A549 (cell line): ENCODE measurements around the gene VCX. TPM values are rescaled to one million over a fixed set of nuclear protein-coding genes. Genes with fewer than 3 reads are reported as not detected.

Source experiments
- ATAC-seq, 2 experiments: fragments of 200-7000 bp in 1 of 2; fragments of >200 bp in 1 of 2; cut with Nextera tagmentation in 1 of 2; cut with Tn5 transposase in 1 of 2; 3 replicates each; pipeline versions ENCODE4 v1.8.0 to v1.9.1; 2018 to 2020; ENCODE audit warnings: mild to moderate bottlenecking in 1 of 2, moderate library complexity in 1 of 2
- CTCF ChIA-PET: fragments of 300-600 bp; sonication (Branson Sonifier 250); formaldehyde crosslinking; extraction: SDS; loops from one replicate; lab custom pipeline; 2021; ENCODE audit warnings: antibody characterized with exemption, inconsistent platforms; lab: Yijun Ruan, JAX
- POLR2A ChIA-PET: fragments of 350-600 bp; formaldehyde crosslinking; extraction: SDS; loops from one replicate; lab custom pipeline; 2021; ENCODE audit warnings: antibody characterized with exemption, inconsistent platforms; lab: Yijun Ruan, JAX
- DNase-seq, 2 experiments: peaks; one replicate each; pipeline versions ENCODE4 v3.0.0 to v3.0.0-alpha.2; 2011 to 2016; ENCODE audit warnings: low read depth in 1 of 2, low spot score in 1 of 2
- FAIRE-seq: peaks from 2 replicates; lab custom pipeline; 2011; peaks lifted over from hg19 to GRCh38; lab: Jason Lieb, UNC
- H3K27ac ChIP-seq, 2 experiments: fragments of >200 bp; sonication (Bioruptor Twin); formaldehyde crosslinking; 3 replicates each; pipeline ENCODE4 v1.5.1; 2016 to 2017
- H3K4me1 ChIP-seq: fragments of >200 bp; sonication (Bioruptor Twin); formaldehyde crosslinking; 3 replicates; pipeline ENCODE4 v1.6.1; 2016
- H3K4me2 ChIP-seq: fragments of >200 bp; sonication (Bioruptor Twin); formaldehyde crosslinking; 3 replicates; pipeline ENCODE4 v1.6.1; 2016
- H3K4me3 ChIP-seq: fragments of >200 bp; sonication (Bioruptor Twin); formaldehyde crosslinking; 3 replicates; pipeline ENCODE4 v1.5.1; 2016
- H3K9me3 ChIP-seq: fragments of >200 bp; sonication (Bioruptor Twin); formaldehyde crosslinking; 3 replicates; pipeline ENCODE4 v1.6.1; 2016
- CBX2 ChIP-seq: fragments of 200-600 bp; sonication (generic); IDR thresholded peaks from 2 replicates; pipeline ENCODE4 v1.6.1; 2016; ENCODE audit warnings: low read depth, mild to moderate bottlenecking, borderline replicate concordance
- CBX8 ChIP-seq: fragments of 200-600 bp; sonication (generic); IDR thresholded peaks from 2 replicates; pipeline ENCODE4 v1.6.1; 2016
- CEBPB ChIP-seq, 2 experiments: fragments of >200 bp in 1 of 2; sonication (Bioruptor Twin) in 1 of 2; formaldehyde crosslinking in 1 of 2; IDR thresholded peaks; 2 replicates each; pipeline ENCODE4 v1.6.1; 2012 to 2016
- E2F6 ChIP-seq: IDR thresholded peaks from 2 replicates; pipeline ENCODE4 v1.6.1; 2012; ENCODE audit warnings: low read depth, borderline replicate concordance
- EHF ChIP-seq: fragments of 250-450 bp; sonication (Bioruptor Pico); IDR thresholded peaks from 2 replicates; pipeline ENCODE4 v1.5.0; 2020; ENCODE audit warnings: mild to moderate bottlenecking
- EP300 ChIP-seq, 2 experiments: fragments of >200 bp; sonication (Bioruptor Twin); formaldehyde crosslinking; IDR thresholded peaks; 2 replicates in 1 of 2; 3 replicates in 1 of 2; pipeline ENCODE4 v1.6.1; 2016 to 2017
- ESRRA ChIP-seq: fragments of 150-350 bp; IDR thresholded peaks from 2 replicates; pipeline ENCODE4 v1.6.1; 2014; ENCODE audit warnings: mild to moderate bottlenecking, low read length, borderline replicate concordance
- FOSB ChIP-seq: fragments of 250-450 bp; sonication (Bioruptor Pico); IDR thresholded peaks from 2 replicates; pipeline ENCODE4 v1.5.0; 2020; ENCODE audit warnings: mild to moderate bottlenecking, moderate library complexity
- FOSL2 ChIP-seq, 2 experiments: fragments of 450-650 bp in 1 of 2; fragments of >200 bp in 1 of 2; sonication (Bioruptor Twin) in 1 of 2; formaldehyde crosslinking; IDR thresholded peaks; 2 replicates each; pipeline versions ENCODE4 v1.5.0 to v1.6.1; 2016 to 2020; ENCODE audit warnings: mild to moderate bottlenecking in 1 of 2, moderate library complexity in 1 of 2
- FOXS1 ChIP-seq: fragments of 250-450 bp; sonication (Bioruptor Pico); IDR thresholded peaks from 2 replicates; pipeline ENCODE4 v1.5.0; 2020; ENCODE audit warnings: mild to moderate bottlenecking, moderate library complexity
- HES2 ChIP-seq: fragments of >200 bp; sonication (Bioruptor Twin); formaldehyde crosslinking; IDR thresholded peaks from 2 replicates; pipeline ENCODE4 v1.6.1; 2016
- HEYL ChIP-seq: fragments of 250-450 bp; sonication (Bioruptor Pico); IDR thresholded peaks from 2 replicates; pipeline ENCODE4 v1.8.0; 2021; ENCODE audit warnings: mild to moderate bottlenecking, moderate library complexity
- JUN ChIP-seq, 2 experiments: fragments of >200 bp; sonication (Bioruptor Twin); formaldehyde crosslinking; IDR thresholded peaks; 2 replicates in 1 of 2; 3 replicates in 1 of 2; pipeline ENCODE4 v1.6.1; 2016 to 2017
- KDM1A ChIP-seq: fragments of 200-600 bp; sonication (generic); IDR thresholded peaks from 2 replicates; pipeline ENCODE4 v1.6.1; 2016; ENCODE audit warnings: low read depth, mild to moderate bottlenecking
- KDM5A ChIP-seq: fragments of 200-600 bp; sonication (generic); IDR thresholded peaks from 2 replicates; pipeline ENCODE4 v1.6.1; 2016; ENCODE audit warnings: antibody characterized with exemption, mild to moderate bottlenecking
- MYC ChIP-seq: IDR thresholded peaks from 2 replicates; pipeline ENCODE4 v1.6.1; 2012; ENCODE audit warnings: mild to moderate bottlenecking, inconsistent platforms, low read length, improper control_type of control experiment, borderline replicate concordance
- NR3C1 ChIP-seq: fragments of >200 bp; sonication (Bioruptor Twin); formaldehyde crosslinking; IDR thresholded peaks from 3 replicates; pipeline ENCODE4 v1.6.1; 2017
- PHF8 ChIP-seq: fragments of 200-600 bp; sonication (generic); IDR thresholded peaks from 2 replicates; pipeline ENCODE4 v1.6.1; 2016; ENCODE audit warnings: low read depth, mild to moderate bottlenecking, antibody characterized with exemption, moderate library complexity, borderline replicate concordance
- POLR2AphosphoS2 ChIP-seq: conservative IDR thresholded peaks from 2 replicates; pipeline ENCODE4 v1.6.1; 2012; ENCODE audit warnings: low read length, improper control_type of control experiment, inconsistent platforms
- REST ChIP-seq: fragments of 200-600 bp; sonication (generic); IDR thresholded peaks from 2 replicates; pipeline ENCODE4 v1.6.1; 2016; ENCODE audit warnings: antibody characterized with exemption, mild to moderate bottlenecking, moderate library complexity
- RFX5 ChIP-seq: fragments of 450-650 bp; IDR thresholded peaks from 2 replicates; pipeline ENCODE4 v1.7.1; 2014; ENCODE audit warnings: antibody characterized with exemption, mild to moderate bottlenecking, moderate library complexity
- TFCP2L1 ChIP-seq: fragments of 250-450 bp; sonication (Bioruptor Pico); IDR thresholded peaks from 2 replicates; pipeline ENCODE4 v1.5.0; 2021; ENCODE audit warnings: mild to moderate bottlenecking
- TP53 ChIP-seq: fragments of 250-450 bp; sonication (Bioruptor Pico); IDR thresholded peaks from 2 replicates; pipeline ENCODE4 v1.5.0; 2021; ENCODE audit warnings: mild to moderate bottlenecking, moderate library complexity
- USF2 ChIP-seq: fragments of 450-650 bp; IDR thresholded peaks from 2 replicates; pipeline ENCODE4 v1.6.1; 2014; ENCODE audit warnings: antibody characterized with exemption
- ZNF302 ChIP-seq: fragments of 250-450 bp; sonication (Bioruptor Pico); IDR thresholded peaks from 2 replicates; pipeline ENCODE4 v1.9.0; 2021; ENCODE audit warnings: inconsistent platforms, mild to moderate bottlenecking, moderate library complexity
- ZSCAN20 ChIP-seq: fragments of 250-450 bp; sonication (Bioruptor Pico); IDR thresholded peaks from 2 replicates; pipeline ENCODE4 v1.8.0; 2022; ENCODE audit warnings: mild to moderate bottlenecking, moderate library complexity
- WGBS: methylation state at CpG from one replicate; pipeline ENCODE4 v1.1.6; 2017; ENCODE audit errors: missing lambda C conversion rate; 5-methylcytosine and 5-hydroxymethylcytosine counted together
- polyA plus RNA-seq, 4 experiments: library from polyadenylated mRNA; depleted of rRNA in 3 of 4; stranded (reverse); fragments of >200 nt; fragmentation: RNase III in 1 of 4; extraction: RNeasy Plus Mini Kit Qiagen cat#74134 plus additional on column Dnase treatment in 1 of 4; gene quantifications; 2 replicates in 3 of 4; 3 replicates in 1 of 4; pipeline ENCODE4 v1.2.3, GENCODE V29; 2011 to 2017

The VCX gene
- polyA plus RNA-seq, 2 of the 4 experiments (the other 2 are of a cell fraction): not detected

GRCh38 chrX:7828594-7828993 lies 14.4 kb upstream of the VCX start:
- DNase-seq (peak in 1 of 2 experiments; percentile 3), FAIRE-seq (no peak), ATAC-seq (no peak)
- H3K4me2 ChIP-seq: no peak overlapping the region
- no peaks in the 10 kb centered on the region for H3K9me3 ChIP-seq
- no peak for TF ChIP-seq USF2
- TF ChIP-seq FOXS1: no peak
- TF ChIP-seq NR3C1: no peak
- TF ChIP-seq E2F6: no peak
- TF ChIP-seq ZSCAN20 (CRISPR knock-in tag): no peak
- TF ChIP-seq CEBPB (IDR thresholded peaks at IDR 0.05): no peak
- no peak for TF ChIP-seq CBX2
- no peak for TF ChIP-seq CBX8
- no peak for TF ChIP-seq ZNF302 (CRISPR knock-in tag)
- no peak for TF ChIP-seq JUN (IDR thresholded peaks at IDR 0.05)
- no peak for TF ChIP-seq KDM1A
- TF ChIP-seq FOSB: no peak
- TF ChIP-seq PHF8: no peak
- TF ChIP-seq TP53 (CRISPR knock-in tag): no peak
- ChIA-PET POLR2A (no interaction called here), CTCF (no interaction called here)
- 2% methylated on average over 2 of the region's 2 CpGs for WGBS
- H3K4me3 ChIP-seq: no peak overlapping the region
- H3K27ac ChIP-seq: no peak overlapping the region
- H3K4me1 ChIP-seq: no peaks in the 10 kb centered on the region

- POLR2A ChIA-PET: no interaction called here
- Histone ChIP-seq H3K9me3 (no peaks in the 10 kb centered on the region), H3K4me3 (no peak overlapping the region), H3K4me1 (no peaks in the 10 kb centered on the region), H3K4me2 (no peak overlapping the region), H3K27ac (no peak overlapping the region)
- no peak for ATAC-seq
- CTCF ChIA-PET: no interaction called here
- WGBS: 3% methylated on average over 3 of the region's 3 CpGs
- DNase-seq: no peak
- FAIRE-seq: peak; percentile 82
- no peak for TF ChIP-seq HES2
Observed at GRCh38 chrX:7841084-7841805, 1.7 kb upstream of the VCX start.

GRCh38 chrX:7852166-7852565 lies 9.2 kb downstream of the VCX start:
- H3K27ac ChIP-seq: no peak overlapping the region
- FAIRE-seq (no peak), ATAC-seq (no peak), DNase-seq (no peak)
- CTCF ChIA-PET: no interaction called here
- no peaks in the 10 kb centered on the region for H3K9me3 ChIP-seq
- TF ChIP-seq KDM5A: no peak
- H3K4me1 ChIP-seq: no peaks in the 10 kb centered on the region
- POLR2A ChIA-PET: no interaction called here
- H3K4me2 ChIP-seq: no peak overlapping the region
- H3K4me3 ChIP-seq: no peak overlapping the region
- WGBS: 0% methylated on average over 1 of the region's 1 CpG

- WGBS: under 1% methylated on average over 4 of the region's 4 CpGs
- Histone ChIP-seq H3K4me3 (no peak overlapping the region), H3K4me1 (no peaks in the 10 kb centered on the region), H3K4me2 (no peak overlapping the region), H3K27ac (no peak overlapping the region), H3K9me3 (no peaks in the 10 kb centered on the region)
- CTCF ChIA-PET: no interaction called here
- no peak for DNase-seq
- peak; percentile 49 for FAIRE-seq
- POLR2A ChIA-PET: no interaction called here
- ATAC-seq: no peak
- no peak for TF ChIP-seq MYC
- TF ChIP-seq RFX5: no peak
- no peak for TF ChIP-seq E2F6
- no peak for TF ChIP-seq EP300 (IDR thresholded peaks at IDR 0.05)
- TF ChIP-seq FOSL2 (IDR thresholded peaks at IDR 0.05): no peak
- no peak for TF ChIP-seq FOSL2 (CRISPR knock-in tag; IDR thresholded peaks at IDR 0.05)
- TF ChIP-seq CBX2: no peak
- no peak for TF ChIP-seq ESRRA
- no peak for TF ChIP-seq REST
- TF ChIP-seq TFCP2L1 (CRISPR knock-in tag): no peak
- no peak for TF ChIP-seq EHF (CRISPR knock-in tag)
- TF ChIP-seq POLR2AphosphoS2: no peak
- no peak for TF ChIP-seq KDM1A
- no peak for TF ChIP-seq HEYL (CRISPR knock-in tag)
Observed at GRCh38 chrX:7872042-7872441, 29.1 kb downstream of the VCX start.
